ENCODE results near the gene OR1J2. TPM values are rescaled to one million over a fixed set of nuclear protein-coding genes. Genes with fewer than 3 reads are reported as not detected.

The OR1J2 gene
- total RNA-seq, result 0.28 TPM in 1 of 2 replicates, not detected in the other

GRCh38 chr9:122510502-122510901, at the start of gene OR1J2:
Gene OR1J2, plus strand, starts transcription at chr9:122510802. Its CDS starts 0 bp downstream, at chr9:122510802.

GRCh38 chr9:122477826-122478225, 32.8 kb upstream of the OR1J2 start, which contains the start of gene OR1J1:
Gene OR1J1, minus strand, starts transcription at chr9:122477926. Its CDS starts 0 bp downstream, at chr9:122477926.

GRCh38 chr9:122518841-122519240, 8.2 kb downstream of the OR1J2 start, which contains the start of gene OR1J4:
Gene OR1J4, plus strand, starts transcription at chr9:122519141. Its CDS starts 0 bp downstream, at chr9:122519141.

GRCh38 chr9:122527193-122527592, 16.6 kb downstream of the OR1J2 start, which contains the start of gene OR1N1:
Gene OR1N1, minus strand, starts transcription at chr9:122527293. Its CDS starts 0 bp downstream, at chr9:122527293.

GRCh38 chr9:122552812-122553211, 42.2 kb downstream of the OR1J2 start, which contains the start of gene OR1N2:
Gene OR1N2, plus strand, starts transcription at chr9:122553112. Its CDS starts 100 bp downstream, at chr9:122553212.

Other genes with a start within 250 kb of the OR1J2 start
- 9.0 and 9.8 TPM in 2 replicates for gene RBM18, start 246.0 kb upstream of the OR1J2 start, total RNA-seq
- gene MRRF, start 245.9 kb upstream of the OR1J2 start, total RNA-seq, result 33.3 and 34.3 TPM in 2 replicates
- 47.2 and 71.3 TPM in 2 replicates for gene PTGS1, start 139.8 kb upstream of the OR1J2 start, total RNA-seq
- gene OR1J1, start 32.9 kb upstream of the OR1J2 start, total RNA-seq, result not detected in 2 replicates
- not detected in 2 replicates for gene OR1J4, start 8.3 kb downstream of the OR1J2 start, total RNA-seq
- gene OR1N1, start 16.5 kb downstream of the OR1J2 start, total RNA-seq, result not detected in 2 replicates
- not detected in 2 replicates for gene OR1N2, start 42.3 kb downstream of the OR1J2 start, total RNA-seq
- not detected in 2 replicates for gene OR1L8, start 72.6 kb downstream of the OR1J2 start, total RNA-seq
- gene OR1Q1, start 103.9 kb downstream of the OR1J2 start, total RNA-seq, result not detected in 2 replicates
- not detected in 2 replicates for gene OR1B1, start 146.8 kb downstream of the OR1J2 start, total RNA-seq
- not detected in 2 replicates for gene OR1L1, start 150.9 kb downstream of the OR1J2 start, total RNA-seq
- not detected in 2 replicates for gene OR1L3, start 164.3 kb downstream of the OR1J2 start, total RNA-seq
- gene OR1L4, start 213.2 kb downstream of the OR1J2 start, total RNA-seq, result not detected in 2 replicates
- not detected in 2 replicates for gene OR1L6, start 231.5 kb downstream of the OR1J2 start, total RNA-seq